Prostate gland (tissue), 2 donors: ENCODE data around the gene FGFR4. TPM values are rescaled to one million over a fixed set of nuclear protein-coding genes. Genes with fewer than 3 reads are reported as not detected.
"Not testable (repeated sequence)": the region's sequence is repeated elsewhere in the genome, so short reads cannot be mapped to it uniquely, and the experiment has no call there.

Experiments
- DNase-seq: peaks from one replicate; pipeline ENCODE4 v3.0.0-alpha.2; 2019; ENCODE audit warnings: low spot score
- H3K27ac ChIP-seq, 2 donors: fragments of 200-600 bp; sonication (generic); 2 replicates each; pipeline ENCODE4 v1.5.1; 2017 to 2019
- H3K27me3 ChIP-seq: fragments of 200-600 bp; sonication (generic); replicated peaks from 2 replicates; pipeline ENCODE4 v1.5.1; 2019; ENCODE audit not compliant: insufficient read depth
- H3K36me3 ChIP-seq, 2 donors: fragments of 200-600 bp; sonication (generic); 1 replicate in 1 of 2; 2 replicates in 1 of 2; pipeline versions ENCODE4 v1.5.1 to v1.8.1; 2017 to 2019
- H3K4me1 ChIP-seq: fragments of 200-600 bp; sonication (generic); replicated peaks from 2 replicates; pipeline ENCODE4 v1.5.1; 2019
- H3K4me3 ChIP-seq, 2 donors: fragments of 200-600 bp; sonication (generic); 2 replicates each; pipeline ENCODE4 v1.5.1; 2017 to 2019
- H3K9me3 ChIP-seq: fragments of 200-600 bp; sonication (generic); 2 replicates; pipeline ENCODE4 v1.5.1; 2017
- CTCF ChIP-seq, 4 experiments: fragments of 200-600 bp in 2 of 4; fragments of 450-650 bp in 2 of 4; sonication (generic) in 2 of 4; IDR thresholded peaks; 1 replicate in 3 of 4; 2 replicates in 1 of 4; pipeline ENCODE4 v1.5.1; 2016 to 2019; ENCODE audit warnings: antibody characterized with exemption in 4 of 4, mild to moderate bottlenecking in 2 of 4, moderate library complexity in 2 of 4
- POLR2A ChIP-seq: fragments of 450-650 bp; IDR thresholded peaks from one replicate; pipeline ENCODE4 v1.6.1; 2016; ENCODE audit warnings: antibody characterized with exemption, mild to moderate bottlenecking
- POLR2AphosphoS5 ChIP-seq: sonication (generic); formaldehyde crosslinking; IDR thresholded peaks from one replicate; pipeline ENCODE4 v1.6.1; 2017; ENCODE audit warnings: antibody characterized with exemption
- WGBS: methylation state at CpG from one replicate; pipeline ENCODE4 v1.1.5; 2018; 5-methylcytosine and 5-hydroxymethylcytosine counted together
- intact Hi-C: fragments of 100-400 bp; cut with DNase I; formaldehyde crosslinking; loops from one replicate; pipeline ENCODE4 v1.14.2; 2022
- total RNA-seq, 2 donors: library from RNA; depleted of rRNA; stranded (reverse); fragments of >200 nt; gene quantifications; one replicate each; pipeline ENCODE4 v1.1.0, GENCODE V29; 2016

The FGFR4 gene
- total RNA-seq, 2 donors from 2014 or later = 2.2 to 7.1 TPM

- TF ChIP-seq POLR2A = no peak
- no peak for TF ChIP-seq POLR2AphosphoS5
- no peak for TF ChIP-seq CTCF (IDR thresholded peaks at IDR 0.05)
Observed at GRCh38 chr5:177043958-177044357, 42.8 kb upstream of the FGFR4 start.

GRCh38 chr5:177044641-177045040, 42.1 kb upstream of the FGFR4 start:
- 97% methylated on average over 1 of the region's 1 CpG for WGBS
- no peak for DNase-seq
- Histone ChIP-seq H3K4me1 (no peaks in the 10 kb centered on the region), H3K9me3 (no peaks in the 10 kb centered on the region), H3K27ac (no peak overlapping the region), H3K36me3 (peaks cover 0 to 13% of the 10 kb centered on the region in 2 donors), H3K4me3 (no peak overlapping the region), H3K27me3 (no peaks in the 10 kb centered on the region)
- TF ChIP-seq POLR2A (no peak), POLR2AphosphoS5 (no peak), CTCF (IDR thresholded peaks at IDR 0.05) (no peak)
- intact Hi-C loops = no loop called here

More at GRCh38 chr5:177043958-177044357, 42.8 kb upstream of the FGFR4 start:
- Histone ChIP-seq H3K27me3 (no peaks in the 10 kb centered on the region), H3K4me3 (no peak overlapping the region), H3K36me3 (peaks cover 0 to 13% of the 10 kb centered on the region in 2 donors), H3K4me1 (no peaks in the 10 kb centered on the region), H3K27ac (no peak overlapping the region), H3K9me3 (no peaks in the 10 kb centered on the region)
- intact Hi-C loops = no loop called here
- 89% methylated on average over 1 of the region's 1 CpG for WGBS
- no peak for DNase-seq

- Histone ChIP-seq H3K4me1 (no peaks in the 10 kb centered on the region), H3K4me3 (no peak overlapping the region), H3K27me3 (no peaks in the 10 kb centered on the region), H3K27ac (no peak overlapping the region), H3K9me3 (no peaks in the 10 kb centered on the region), H3K36me3 (peaks cover 0 to 13% of the 10 kb centered on the region in 2 donors)
- 86% methylated on average over 4 of the region's 4 CpGs for WGBS
- DNase-seq = no peak
- intact Hi-C loops = no loop called here
- TF ChIP-seq CTCF (IDR thresholded peaks at IDR 0.05) (no peak), POLR2A (no peak), POLR2AphosphoS5 (no peak)
Observed at GRCh38 chr5:177045631-177046030, 41.1 kb upstream of the FGFR4 start.

GRCh38 chr5:177048531-177048930, 38.2 kb upstream of the FGFR4 start:
- H3K4me3 ChIP-seq, H3K9me3 ChIP-seq, intact Hi-C loops, H3K27ac ChIP-seq, H3K27me3 ChIP-seq, H3K36me3 ChIP-seq, H3K4me1 ChIP-seq, DNase-seq: not testable (repeated sequence)
- WGBS = 97% methylated on average over 7 of the region's 7 CpGs

GRCh38 chr5:177049285-177049684, 37.4 kb upstream of the FGFR4 start:
- no peak for DNase-seq
- H3K27ac ChIP-seq = no peak overlapping the region
- intact Hi-C loops = no loop called here
- no peaks in the 10 kb centered on the region for H3K36me3 ChIP-seq
- no peak for TF ChIP-seq POLR2AphosphoS5
- TF ChIP-seq POLR2A = no peak
- no peak for TF ChIP-seq CTCF (IDR thresholded peaks at IDR 0.05)
- H3K4me1 ChIP-seq = no peaks in the 10 kb centered on the region
- H3K27me3 ChIP-seq = no peaks in the 10 kb centered on the region
- WGBS = 97% methylated on average over 5 of the region's 5 CpGs
- no peaks in the 10 kb centered on the region for H3K9me3 ChIP-seq
- no peak overlapping the region for H3K4me3 ChIP-seq
